ENCODE results near the gene SYCE3. TPM values are rescaled to one million over a fixed set of nuclear protein-coding genes. Genes with fewer than 3 reads are reported as not detected.
"Not testable (repeated sequence)": the region's sequence is repeated elsewhere in the genome, so short reads cannot be mapped to it uniquely, and the experiment has no call there.

Gene SYCE3
- total RNA-seq, 2 experiments from 2014 or later = not detected

DNA sequence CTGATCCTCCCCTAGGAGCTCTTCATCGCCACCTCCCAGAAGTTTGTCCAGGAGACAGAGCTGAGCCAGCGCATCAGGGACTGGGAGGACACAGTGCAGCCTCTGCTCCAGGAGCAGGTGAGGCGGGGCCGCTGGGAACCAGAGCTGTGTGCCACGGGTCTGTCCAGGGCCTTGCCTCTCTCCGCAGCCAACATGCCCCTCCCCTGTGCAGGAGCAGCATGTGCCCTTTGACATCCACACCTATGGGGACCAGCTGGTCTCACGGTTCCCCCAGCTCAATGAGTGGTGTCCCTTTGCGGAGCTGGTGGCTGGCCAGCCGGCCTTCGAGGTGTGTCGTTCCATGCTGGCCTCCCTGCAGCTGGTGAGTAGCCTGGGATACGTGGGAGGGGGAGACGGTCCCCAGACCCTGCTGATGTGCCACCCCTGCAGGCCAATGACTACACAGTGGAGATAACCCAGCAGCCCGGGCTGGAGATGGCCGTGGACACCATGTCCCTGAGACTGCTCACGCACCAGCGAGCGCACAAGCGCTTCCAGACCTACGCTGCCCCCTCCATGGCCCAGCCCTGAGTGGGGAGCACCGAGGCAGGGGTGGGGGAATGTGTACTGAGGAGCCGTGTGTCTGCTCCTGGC lies 39.8 kb downstream of the SYCE3 start:
- no peak for TF ChIP-seq CTCF (IDR thresholded peaks at IDR 0.05)
- intact Hi-C loops (cut with micrococcal nuclease) = no loop called here
- H3K36me3 Mint-ChIP-seq (ENCODE audit: low read depth) = peaks cover 30% of the 10 kb centered on the region
- H3K4me3 Mint-ChIP-seq = peak overlapping the region; percentile 94
- no peaks in the 10 kb centered on the region for H3K27me3 Mint-ChIP-seq
- ATAC-seq (no peak), DNase-seq (no peak)
- H3K9me3 Mint-ChIP-seq = no peaks in the 10 kb centered on the region
- no peak overlapping the region for H3K27ac Mint-ChIP-seq
- POLR2A ChIA-PET = interaction anchor here (0.6 to 5.3 kb wide), 6 partner anchors 8 to 79 kb away, joined by 3 to 111 read pairs (median 4); partner anchors contain the start of genes KLHDC7B, LMF2, NCAPH2 and SYCE3
- peaks cover 19% of the 10 kb centered on the region for H3K4me1 Mint-ChIP-seq (ENCODE audit: low read depth)
- CTCF ChIA-PET = interaction anchor here (1.3 kb wide), 1 partner anchor 40 kb away, joined by 4 read pairs; the partner anchor contains the start of gene SYCE3

GRCh38 chr22:50522208-50522805 lies 40.4 kb downstream of the SYCE3 start:
- H3K9me3 Mint-ChIP-seq = no peaks in the 10 kb centered on the region
- no peaks in the 10 kb centered on the region for H3K27me3 Mint-ChIP-seq
- intact Hi-C loops (cut with micrococcal nuclease) = no loop called here
- ChIA-PET CTCF (interaction anchor here (1.3 kb wide), 1 partner anchor 41 kb away, joined by 4 read pairs; the partner anchor contains the start of gene SYCE3), POLR2A (interaction anchor here (0.6 to 5.3 kb wide), 7 partner anchors 8 to 78 kb away, joined by 3 to 111 read pairs (median 3); partner anchors contain the start of genes KLHDC7B, LMF2, NCAPH2 and SYCE3)
- no peak overlapping the region for H3K4me3 Mint-ChIP-seq
- no peak overlapping the region for H3K27ac Mint-ChIP-seq
- H3K36me3 Mint-ChIP-seq (ENCODE audit: low read depth) = peaks cover 27% of the 10 kb centered on the region
- no peak for TF ChIP-seq CTCF (IDR thresholded peaks at IDR 0.05)
- no peak for ATAC-seq
- no peak for DNase-seq
- H3K4me1 Mint-ChIP-seq (ENCODE audit: low read depth) = peaks cover 13% of the 10 kb centered on the region

GRCh38 chr22:50521710-50522109 lies 41.0 kb downstream of the SYCE3 start:
- TF ChIP-seq CTCF (IDR thresholded peaks at IDR 0.05) = no peak
- Mint-ChIP-seq H3K4me1 (ENCODE audit: low read depth) (peaks cover 7% of the 10 kb centered on the region), H3K27me3 (no peaks in the 10 kb centered on the region), H3K27ac (no peak overlapping the region), H3K36me3 (ENCODE audit: low read depth) (peaks cover 27% of the 10 kb centered on the region), H3K4me3 (no peak overlapping the region), H3K9me3 (no peaks in the 10 kb centered on the region)
- CTCF ChIA-PET = interaction anchor here (1.3 kb wide), 1 partner anchor 41 kb away, joined by 4 read pairs; the partner anchor contains the start of gene SYCE3
- DNase-seq = no peak
- POLR2A ChIA-PET = interaction anchor here (0.8 to 5.3 kb wide), 3 partner anchors 10 to 17 kb away, joined by 3 to 111 read pairs (median 4); partner anchors contain the start of genes LMF2 and NCAPH2
- intact Hi-C loops (cut with micrococcal nuclease) = no loop called here
- ATAC-seq = no peak

- TF ChIP-seq CTCF (IDR thresholded peaks at IDR 0.05) = no peak
- ChIA-PET CTCF (no interaction called here), POLR2A (interaction anchor here (3.0 to 5.3 kb wide), 2 partner anchors 12 kb away, joined by 26 to 111 read pairs; partner anchors contain the start of genes LMF2 and NCAPH2)
- no peak overlapping the region for H3K4me3 Mint-ChIP-seq
- peaks cover 30% of the 10 kb centered on the region for H3K36me3 Mint-ChIP-seq (ENCODE audit: low read depth)
- no peak overlapping the region for H3K27ac Mint-ChIP-seq
- intact Hi-C loops (cut with micrococcal nuclease) = no loop called here
- no peak for DNase-seq
- H3K27me3 Mint-ChIP-seq = no peaks in the 10 kb centered on the region
- peaks cover 7% of the 10 kb centered on the region for H3K4me1 Mint-ChIP-seq (ENCODE audit: low read depth)
- ATAC-seq = no peak
- H3K9me3 Mint-ChIP-seq = no peaks in the 10 kb centered on the region
These were observed 41.8 kb downstream of the SYCE3 start for GRCh38 chr22:50520826-50521453.

DNA sequence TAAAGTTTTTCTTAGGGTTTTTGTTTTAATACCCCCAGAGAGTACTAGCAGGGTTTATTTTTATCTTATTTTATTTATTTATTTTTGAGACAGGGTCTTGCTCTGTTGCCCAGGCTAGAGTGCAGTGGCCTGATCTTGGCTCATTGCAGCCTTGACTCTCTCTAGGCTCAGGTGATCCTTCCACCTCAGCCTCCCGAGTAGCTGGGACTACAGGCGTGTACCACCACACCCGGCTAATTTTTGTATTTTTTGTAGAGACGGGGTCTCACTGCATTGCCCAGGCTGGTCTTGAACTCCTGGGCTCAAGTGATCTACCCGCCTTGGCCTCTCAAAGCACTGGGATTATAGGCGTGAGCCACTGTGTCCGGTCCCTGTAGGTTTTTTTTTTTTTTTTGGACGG lies 42.5 kb downstream of the SYCE3 start:
- ATAC-seq; intact Hi-C loops (cut with micrococcal nuclease): not testable (repeated sequence)
- POLR2A ChIA-PET = interaction anchor here (3.0 kb wide), 1 partner anchor 11 kb away, joined by 26 read pairs; the partner anchor contains the start of genes LMF2 and NCAPH2

More for the DNA sequence above, 42.5 kb downstream of the SYCE3 start:
- H3K4me3 Mint-ChIP-seq, H3K9me3 Mint-ChIP-seq, H3K27ac Mint-ChIP-seq, CTCF ChIA-PET, H3K27me3 Mint-ChIP-seq, DNase-seq: not testable (repeated sequence)
- peaks cover 11% of the 10 kb centered on the region for H3K4me1 Mint-ChIP-seq (ENCODE audit: low read depth)
- peaks cover 34% of the 10 kb centered on the region for H3K36me3 Mint-ChIP-seq (ENCODE audit: low read depth)
